ENCODE data around the gene ACER2. TPM values are rescaled to one million over a fixed set of nuclear protein-coding genes. Genes with fewer than 3 reads are reported as not detected.

Gene ACER2
- total RNA-seq, 1 donor from 2014 or later, result 8.4 TPM

- H3K4me3 Mint-ChIP-seq (ENCODE audit: low read depth), result no peak overlapping the region
- H3K4me1 Mint-ChIP-seq (ENCODE audit: low read depth), result peaks cover 6% of the 10 kb centered on the region
- TF ChIP-seq CTCF (IDR thresholded peaks at IDR 0.05; ENCODE audit: unreplicated experiment), result no peak
- H3K27ac Mint-ChIP-seq, result no peak overlapping the region
- no peaks in the 10 kb centered on the region for H3K9me3 Mint-ChIP-seq (ENCODE audit: low read depth)
- DNase-seq (ENCODE audit: low spot score, unreplicated experiment), result no peak
- H3K36me3 Mint-ChIP-seq (ENCODE audit: insufficient read depth), result no peaks in the 10 kb centered on the region
- peaks cover 14% of the 10 kb centered on the region for H3K27me3 Mint-ChIP-seq
Measured at GRCh38 chr9:19461135-19461534, 52.3 kb downstream of the ACER2 start.

- Mint-ChIP-seq H3K4me3 (ENCODE audit: low read depth) (peak overlapping the region; percentile 77), H3K36me3 (ENCODE audit: insufficient read depth) (no peaks in the 10 kb centered on the region), H3K27ac (no peak overlapping the region), H3K27me3 (peaks cover 14% of the 10 kb centered on the region), H3K9me3 (ENCODE audit: low read depth) (no peaks in the 10 kb centered on the region), H3K4me1 (ENCODE audit: low read depth) (no peaks in the 10 kb centered on the region)
- TF ChIP-seq CTCF (IDR thresholded peaks at IDR 0.05; ENCODE audit: unreplicated experiment), result no peak
- DNase-seq (ENCODE audit: low spot score, unreplicated experiment), result no peak
Measured at GRCh38 chr9:19464061-19464763, 55.4 kb downstream of the ACER2 start.

GRCh38 chr9:19464764-19465585 is 56.2 kb downstream of the ACER2 start:
- H3K4me3 Mint-ChIP-seq (ENCODE audit: low read depth), result peak overlapping the region; percentile 77

GRCh38 chr9:19465586-19466279 is 56.9 kb downstream of the ACER2 start:
- Mint-ChIP-seq H3K9me3 (ENCODE audit: low read depth) (no peaks in the 10 kb centered on the region), H3K4me3 (ENCODE audit: low read depth) (no peak overlapping the region), H3K27me3 (peaks cover 21% of the 10 kb centered on the region), H3K4me1 (ENCODE audit: low read depth) (no peaks in the 10 kb centered on the region), H3K27ac (no peak overlapping the region), H3K36me3 (ENCODE audit: insufficient read depth) (no peaks in the 10 kb centered on the region)
- TF ChIP-seq CTCF (IDR thresholded peaks at IDR 0.05; ENCODE audit: unreplicated experiment), result no peak
- DNase-seq (ENCODE audit: low spot score, unreplicated experiment), result no peak

More at GRCh38 chr9:19464764-19465585, 56.2 kb downstream of the ACER2 start:
- H3K4me1 Mint-ChIP-seq (ENCODE audit: low read depth), result no peaks in the 10 kb centered on the region
- TF ChIP-seq CTCF (IDR thresholded peaks at IDR 0.05; ENCODE audit: unreplicated experiment), result peak; percentile 92
- no peaks in the 10 kb centered on the region for H3K36me3 Mint-ChIP-seq (ENCODE audit: insufficient read depth)
- peak; percentile 71 for DNase-seq (ENCODE audit: low spot score, unreplicated experiment)
- no peak overlapping the region for H3K27ac Mint-ChIP-seq
- H3K9me3 Mint-ChIP-seq (ENCODE audit: low read depth), result no peaks in the 10 kb centered on the region
- peaks cover 15% of the 10 kb centered on the region for H3K27me3 Mint-ChIP-seq

- H3K36me3 Mint-ChIP-seq (ENCODE audit: insufficient read depth), result no peaks in the 10 kb centered on the region
- no peak overlapping the region for H3K27ac Mint-ChIP-seq
- TF ChIP-seq CTCF (IDR thresholded peaks at IDR 0.05; ENCODE audit: unreplicated experiment), result no peak
- no peaks in the 10 kb centered on the region for H3K4me1 Mint-ChIP-seq (ENCODE audit: low read depth)
- H3K27me3 Mint-ChIP-seq, result peaks cover 18% of the 10 kb centered on the region
- no peak overlapping the region for H3K4me3 Mint-ChIP-seq (ENCODE audit: low read depth)
- no peaks in the 10 kb centered on the region for H3K9me3 Mint-ChIP-seq (ENCODE audit: low read depth)
- no peak for DNase-seq (ENCODE audit: low spot score, unreplicated experiment)
Measured at GRCh38 chr9:19466280-19466639, 57.5 kb downstream of the ACER2 start.

All from progenitor cell of endocrine pancreas (in vitro differentiated cells).